KOPT-K1 (cell line): ENCODE results near the gene NSD2.

Experiments used
- H3K27ac ChIP-seq: fragments of 200-600 bp; sonication (generic); 2 replicates; pipeline ENCODE4 v1.5.1; 2016; ENCODE audit warnings: antibody characterized with exemption, mild to moderate bottlenecking, low read depth, low read length; ENCODE audit not compliant: poor library complexity, severe bottlenecking
- H3K36me3 ChIP-seq: fragments of 200-600 bp; sonication (generic); 2 replicates; pipeline ENCODE4 v1.5.1; 2017; ENCODE audit warnings: antibody characterized with exemption, mild to moderate bottlenecking, low read length, moderate library complexity; ENCODE audit not compliant: insufficient read depth
- H3K9me3 ChIP-seq: fragments of 200-600 bp; sonication (generic); 2 replicates; pipeline ENCODE4 v1.5.1; 2017; ENCODE audit warnings: antibody characterized with exemption, low read length, mild to moderate bottlenecking; ENCODE audit not compliant: insufficient read depth, poor library complexity, severe bottlenecking

NSD2 gene

DNA sequence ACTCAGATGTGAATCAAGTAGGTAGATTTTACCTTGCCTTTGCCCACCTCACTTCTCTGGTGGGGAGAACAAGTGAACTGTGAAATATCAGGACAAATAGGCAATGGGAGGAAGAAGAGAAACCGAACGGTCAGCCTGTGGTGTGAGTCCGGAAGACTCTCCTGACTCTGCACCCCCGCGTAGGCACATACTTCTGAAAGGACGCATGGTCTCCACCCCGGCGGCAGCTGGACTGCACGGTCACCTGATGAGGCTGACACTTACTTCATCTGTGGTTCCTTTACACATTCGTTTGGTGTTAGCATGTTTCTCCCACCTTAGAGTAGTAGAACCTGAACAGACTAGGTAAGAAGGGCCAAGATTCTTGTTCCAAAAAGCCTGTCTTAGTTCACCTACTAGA, 79.2 kb downstream of the NSD2 start:
- Histone ChIP-seq H3K9me3 (no peaks in the 10 kb centered on the region), H3K27ac (no peak overlapping the region), H3K36me3 (peaks cover 99% of the 10 kb centered on the region)

DNA sequence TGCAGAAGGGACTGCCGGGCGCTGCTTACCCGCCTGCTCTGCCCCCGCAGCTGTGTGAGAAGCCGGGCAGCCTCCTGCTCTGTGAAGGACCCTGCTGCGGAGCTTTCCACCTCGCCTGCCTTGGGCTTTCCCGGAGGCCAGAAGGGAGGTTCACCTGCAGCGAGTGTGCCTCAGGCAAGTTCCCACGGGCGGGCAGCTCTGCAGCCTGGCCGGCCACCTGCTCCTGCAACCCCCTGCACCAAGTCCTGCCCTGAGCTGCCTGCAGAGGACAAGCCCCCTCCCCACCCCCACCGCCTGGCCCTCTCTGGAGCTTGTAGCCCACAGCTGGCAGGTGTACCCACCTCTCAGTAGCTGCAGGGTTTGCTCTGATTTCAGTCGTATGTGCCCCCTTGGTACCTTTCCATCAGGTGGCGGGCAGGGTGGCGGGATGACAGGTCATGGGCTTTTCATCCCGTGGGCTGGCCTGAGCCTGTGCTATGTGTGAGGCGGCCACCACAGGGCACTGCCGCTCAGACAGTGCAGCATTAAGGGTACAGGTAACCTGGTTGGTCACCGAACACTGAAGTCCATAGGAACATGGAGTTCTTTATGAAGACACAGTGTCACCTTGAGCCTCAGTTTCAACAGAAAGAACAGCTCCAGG, 81.0 kb downstream of the NSD2 start:
- Histone ChIP-seq H3K36me3 (peaks cover 100% of the 10 kb centered on the region), H3K27ac (no peak overlapping the region)

DNA sequence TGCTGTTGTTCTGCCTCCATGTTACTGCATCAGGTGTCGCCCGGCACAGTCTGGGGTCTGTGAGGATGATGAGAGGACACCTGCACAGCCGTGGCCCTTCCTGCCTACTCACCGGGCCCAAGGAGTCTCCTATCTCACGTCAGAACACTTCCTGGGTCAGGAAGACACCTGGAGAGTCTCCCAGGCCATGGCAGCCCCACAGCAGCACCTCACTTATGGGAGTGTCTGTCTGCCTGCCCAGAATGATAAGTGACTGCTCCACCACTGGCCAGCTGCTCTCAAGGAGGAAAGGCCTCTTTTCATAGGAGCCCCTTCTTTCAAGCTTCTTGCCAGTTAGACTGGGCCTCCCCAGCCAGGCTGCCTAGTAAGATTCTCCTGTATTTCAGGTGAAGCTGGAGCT, 81.5 kb downstream of the NSD2 start:
- Histone ChIP-seq H3K27ac (no peak overlapping the region), H3K36me3 (peaks cover 100% of the 10 kb centered on the region), H3K9me3 (no peaks in the 10 kb centered on the region)

More for the DNA sequence above, 81.0 kb downstream of the NSD2 start:
- no peaks in the 10 kb centered on the region for H3K9me3 ChIP-seq

DNA sequence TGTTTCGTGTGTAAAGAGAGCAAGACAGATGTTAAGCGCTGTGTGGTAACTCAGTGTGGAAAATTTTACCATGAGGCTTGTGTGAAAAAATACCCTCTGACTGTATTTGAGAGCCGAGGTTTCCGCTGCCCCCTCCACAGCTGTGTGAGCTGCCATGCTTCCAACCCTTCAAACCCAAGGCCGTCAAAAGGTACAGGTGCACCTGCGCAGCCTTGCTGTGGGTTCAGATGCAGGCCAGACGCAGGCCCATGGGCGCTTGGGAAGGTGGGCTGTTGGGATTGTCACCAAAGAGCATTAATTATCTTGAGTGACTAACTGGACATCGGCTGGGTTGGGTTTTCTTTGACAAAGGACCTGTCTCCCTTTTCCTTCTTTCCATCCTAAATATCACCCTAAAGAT, 82.1 kb downstream of the NSD2 start:
- no peaks in the 10 kb centered on the region for H3K9me3 ChIP-seq
- H3K36me3 ChIP-seq, result peaks cover 100% of the 10 kb centered on the region

DNA sequence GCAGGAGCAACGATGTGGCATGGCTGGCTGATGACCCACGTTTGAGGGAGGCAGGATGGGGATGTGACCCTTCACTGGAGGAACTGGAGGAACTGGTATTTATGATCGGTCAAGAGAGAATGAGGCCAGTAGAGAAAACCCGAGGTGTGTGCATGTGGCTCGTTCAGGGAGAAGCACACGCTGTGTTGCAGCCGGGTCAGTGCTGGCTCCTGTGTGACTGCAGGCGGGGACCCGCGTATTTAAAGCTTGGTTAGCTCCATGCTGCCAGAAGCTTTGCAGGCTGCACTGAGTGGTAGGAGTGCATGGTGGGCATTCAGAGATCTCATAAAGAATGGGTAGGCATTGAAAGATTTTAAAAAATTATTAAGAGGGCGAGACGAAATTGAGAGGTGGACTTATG, 85.4 kb downstream of the NSD2 start:
- no peaks in the 10 kb centered on the region for H3K9me3 ChIP-seq
- H3K36me3 ChIP-seq, result peaks cover 100% of the 10 kb centered on the region
- no peak overlapping the region for H3K27ac ChIP-seq

More for the DNA sequence above, 82.1 kb downstream of the NSD2 start:
- H3K27ac ChIP-seq, result no peak overlapping the region

DNA sequence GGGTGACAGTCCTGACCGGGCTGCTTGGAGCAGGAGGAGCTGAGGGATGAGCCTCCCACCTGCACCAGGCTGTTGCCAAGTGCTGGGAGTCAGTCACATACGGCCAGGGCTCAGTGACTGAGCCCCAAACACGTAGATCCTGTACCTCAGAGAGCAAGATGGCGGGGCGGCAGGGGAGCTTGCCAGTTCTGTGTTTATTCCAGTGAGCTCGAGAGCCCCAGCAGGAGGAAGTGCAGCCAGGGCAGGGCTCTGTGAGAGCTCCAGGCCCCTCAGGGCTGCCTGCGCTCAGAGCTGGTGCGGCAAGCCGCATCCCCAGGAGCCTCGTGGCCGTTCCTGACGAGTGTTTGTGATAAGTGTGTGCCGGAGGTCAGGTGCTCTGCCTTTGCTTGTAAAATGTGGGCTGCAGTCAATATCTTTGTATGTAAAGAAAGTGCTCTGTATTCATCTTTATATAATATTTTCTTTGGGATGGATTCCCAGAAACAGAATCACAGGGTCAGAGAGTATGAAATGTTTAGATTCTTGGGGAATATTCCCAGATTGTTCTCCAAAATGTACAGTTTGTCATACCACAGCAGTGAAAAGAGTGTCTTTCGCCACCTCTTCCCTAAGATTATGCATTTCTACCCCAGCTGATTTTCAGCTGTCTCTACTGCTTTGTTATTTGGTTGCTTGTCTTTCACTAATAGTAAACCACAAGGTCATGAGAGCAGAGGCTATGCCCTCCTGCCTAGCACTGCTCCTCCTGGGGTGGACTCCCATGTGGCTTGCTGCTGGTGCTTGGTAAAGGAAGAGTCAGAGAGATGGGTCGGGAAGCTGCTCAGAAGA, 87.3 kb downstream of the NSD2 start:
- H3K36me3 ChIP-seq, result peaks cover 100% of the 10 kb centered on the region
- H3K9me3 ChIP-seq, result no peaks in the 10 kb centered on the region
- no peak overlapping the region for H3K27ac ChIP-seq

DNA sequence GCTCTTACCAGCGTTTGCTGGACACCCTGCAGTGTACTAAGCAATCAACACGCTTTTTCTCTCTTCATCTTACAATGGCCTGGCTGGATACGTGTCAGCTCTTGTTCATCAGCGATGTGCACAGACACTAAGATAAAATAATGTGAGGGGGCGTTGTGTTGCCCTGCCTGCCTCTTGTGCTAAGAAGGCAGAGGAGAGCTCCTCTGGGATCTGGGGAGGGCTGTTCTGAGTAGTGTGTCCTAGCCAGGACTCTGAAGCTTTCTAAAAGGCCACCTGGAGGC, 87.9 kb downstream of the NSD2 start:
- Histone ChIP-seq H3K27ac (no peak overlapping the region), H3K9me3 (no peaks in the 10 kb centered on the region), H3K36me3 (peaks cover 100% of the 10 kb centered on the region)

DNA sequence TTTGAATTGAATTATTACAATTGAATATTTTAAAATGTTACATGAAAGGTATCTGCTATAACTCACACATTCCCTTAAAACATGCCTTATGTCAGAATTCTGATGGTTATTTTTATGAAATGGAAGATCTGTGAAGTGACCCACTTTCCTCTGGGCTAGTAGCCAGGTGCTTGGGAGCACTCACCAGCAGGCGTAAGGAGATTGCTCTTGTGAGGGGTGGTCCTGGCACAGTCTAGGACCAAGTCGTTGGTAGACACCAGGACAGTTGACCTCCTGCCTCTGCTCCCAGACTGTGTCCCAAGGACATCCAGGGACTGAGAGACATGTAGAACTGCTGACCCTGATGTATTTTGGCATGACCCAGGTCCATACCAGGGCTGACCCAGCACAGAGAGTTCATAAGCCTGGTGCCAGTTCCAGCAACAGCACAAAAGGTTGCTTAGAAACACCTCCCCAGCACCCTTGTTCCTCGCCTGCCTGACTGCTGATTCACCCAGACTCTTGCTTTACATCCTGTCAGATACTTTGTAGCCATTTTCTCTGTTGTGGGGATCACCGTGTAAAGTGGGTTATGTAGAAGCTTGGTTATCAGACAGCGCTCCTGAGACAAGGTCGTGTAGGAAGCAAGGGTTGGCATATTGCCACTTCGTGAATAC, 89.1 kb downstream of the NSD2 start:
- no peak overlapping the region for H3K27ac ChIP-seq
- no peaks in the 10 kb centered on the region for H3K9me3 ChIP-seq
- peaks cover 100% of the 10 kb centered on the region for H3K36me3 ChIP-seq

DNA sequence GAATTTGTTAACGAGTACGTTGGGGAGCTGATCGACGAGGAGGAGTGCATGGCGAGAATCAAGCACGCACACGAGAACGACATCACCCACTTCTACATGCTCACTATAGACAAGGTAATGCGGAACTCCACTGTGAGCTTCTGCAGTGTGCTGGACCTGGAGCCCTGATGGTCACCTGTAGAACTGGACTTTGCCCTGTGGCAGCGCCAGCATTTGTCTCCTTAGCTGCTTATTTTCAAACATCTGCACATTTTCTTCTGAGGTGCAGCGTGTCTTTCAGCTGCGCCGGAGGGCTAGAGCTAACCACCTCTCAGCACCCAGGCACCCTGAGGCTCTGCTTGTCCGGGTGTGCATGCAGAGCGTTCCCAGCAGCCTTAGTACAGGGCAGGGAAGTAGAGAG, 89.8 kb downstream of the NSD2 start:
- no peak overlapping the region for H3K27ac ChIP-seq
- H3K9me3 ChIP-seq, result no peaks in the 10 kb centered on the region
- peaks cover 100% of the 10 kb centered on the region for H3K36me3 ChIP-seq

DNA sequence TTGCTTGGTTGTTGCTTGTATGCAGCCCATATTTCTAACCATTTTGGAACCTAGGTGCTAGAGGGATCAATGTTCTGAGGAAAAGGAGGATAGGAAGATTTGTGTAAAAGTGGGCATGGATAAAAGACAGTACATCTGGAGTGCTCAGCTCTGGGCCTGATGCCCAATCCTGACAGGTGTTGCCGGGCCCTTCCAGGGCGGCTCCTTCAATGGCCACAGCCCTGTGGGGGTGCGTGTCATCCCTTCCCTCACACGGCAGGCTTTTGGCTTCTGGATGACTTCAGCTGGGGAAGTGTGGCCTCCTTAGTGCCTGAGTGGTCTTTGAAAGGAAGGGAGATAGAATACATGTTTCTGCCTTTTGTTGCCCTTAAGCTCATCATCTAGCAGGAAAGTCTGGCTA, 90.4 kb downstream of the NSD2 start:
- H3K36me3 ChIP-seq, result peaks cover 100% of the 10 kb centered on the region
- no peak overlapping the region for H3K27ac ChIP-seq
- no peaks in the 10 kb centered on the region for H3K9me3 ChIP-seq

DNA sequence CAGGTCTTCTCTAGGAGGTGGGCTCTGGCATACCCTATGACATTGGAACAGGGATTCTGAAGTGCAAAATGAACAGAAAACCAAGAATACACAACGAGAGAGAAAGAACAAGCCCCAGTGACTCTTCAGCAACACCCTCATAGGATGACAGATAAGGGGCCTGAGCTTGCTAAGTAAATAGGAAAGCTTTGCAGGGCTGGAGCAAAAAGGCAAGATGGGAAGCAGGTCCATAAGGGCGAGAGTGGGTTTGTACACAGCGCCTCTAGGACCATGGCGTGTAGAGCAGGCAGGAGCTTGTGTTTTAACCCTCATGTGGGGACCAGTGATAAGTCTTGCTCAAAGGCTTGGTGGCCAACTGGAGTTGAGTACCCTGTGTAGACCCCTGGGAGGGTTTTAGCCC, 91.8 kb downstream of the NSD2 start:
- Histone ChIP-seq H3K36me3 (peaks cover 100% of the 10 kb centered on the region), H3K27ac (no peak overlapping the region), H3K9me3 (no peaks in the 10 kb centered on the region)

DNA sequence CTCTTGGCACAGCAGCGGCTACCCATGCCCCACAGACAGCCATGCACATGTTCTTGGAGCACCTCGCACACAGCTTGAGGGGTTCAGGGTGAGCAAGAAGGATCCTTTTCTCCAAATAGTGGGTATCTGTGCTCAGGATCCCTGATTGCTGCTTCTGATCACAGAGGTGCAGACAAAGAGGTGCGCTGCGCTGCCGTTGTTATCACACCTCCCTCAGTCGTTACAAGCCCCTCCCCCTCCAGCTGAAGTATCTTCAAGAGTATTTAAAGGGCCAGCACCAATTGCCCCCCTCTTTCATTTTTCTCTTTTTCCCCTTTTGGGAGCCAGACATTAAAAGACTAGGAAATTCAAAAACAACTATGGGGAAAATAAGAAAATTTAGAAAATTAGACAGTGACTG, 93.2 kb downstream of the NSD2 start:
- Histone ChIP-seq H3K27ac (no peak overlapping the region), H3K36me3 (peaks cover 100% of the 10 kb centered on the region), H3K9me3 (no peaks in the 10 kb centered on the region)

DNA sequence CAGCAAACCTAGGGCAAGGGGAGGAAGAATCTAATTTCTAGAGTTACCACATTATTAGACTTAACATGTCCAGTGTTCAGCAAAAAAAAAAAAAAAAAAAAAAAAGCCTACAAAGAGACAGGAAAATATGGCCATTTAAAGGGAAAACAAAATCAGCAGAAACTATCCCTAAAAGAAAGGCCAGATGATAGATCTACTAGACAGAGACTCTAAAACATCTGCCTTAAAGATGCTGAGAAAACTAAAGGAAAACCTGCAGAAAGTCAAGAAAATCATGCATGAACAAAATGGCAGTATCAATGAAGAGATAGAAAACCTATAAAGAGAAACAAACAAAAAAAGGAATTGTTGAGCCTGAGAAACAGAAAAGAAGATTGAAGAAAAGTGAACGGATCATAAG, 93.8 kb downstream of the NSD2 start:
- peaks cover 100% of the 10 kb centered on the region for H3K36me3 ChIP-seq
- H3K9me3 ChIP-seq, result no peaks in the 10 kb centered on the region
- H3K27ac ChIP-seq, result no peak overlapping the region

DNA sequence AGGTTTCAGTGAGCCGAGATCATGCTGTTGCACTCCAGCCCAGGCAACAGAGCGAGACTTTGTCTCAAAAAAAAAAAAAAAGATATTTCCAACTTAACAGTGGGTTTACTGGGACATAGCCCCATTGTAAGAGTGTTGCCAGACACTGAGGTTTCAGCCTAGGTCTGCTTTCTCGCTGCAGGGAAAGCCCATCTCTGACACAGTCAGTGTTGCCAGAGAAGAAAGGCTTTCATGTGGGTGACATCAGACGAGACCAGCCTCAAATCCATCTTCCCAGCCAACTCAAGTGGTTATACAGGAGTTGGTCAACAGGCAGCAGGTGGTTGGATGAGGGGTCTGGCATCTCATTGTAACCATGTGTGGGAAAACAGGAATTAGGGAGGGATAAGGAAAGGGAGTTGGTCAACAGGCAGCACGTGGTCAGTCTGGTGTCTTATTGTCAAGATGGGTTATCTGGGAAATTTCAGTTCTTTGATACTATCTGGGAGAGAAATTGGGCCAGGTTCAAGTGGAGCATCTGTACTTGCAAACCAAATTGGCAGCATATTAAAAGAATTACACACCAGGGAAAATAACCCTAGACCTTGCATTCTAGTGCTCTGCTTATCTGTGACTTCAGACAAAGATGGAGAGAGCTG, 96.4 kb downstream of the NSD2 start:
- Histone ChIP-seq H3K27ac (no peak overlapping the region), H3K36me3 (peaks cover 100% of the 10 kb centered on the region), H3K9me3 (no peaks in the 10 kb centered on the region)

DNA sequence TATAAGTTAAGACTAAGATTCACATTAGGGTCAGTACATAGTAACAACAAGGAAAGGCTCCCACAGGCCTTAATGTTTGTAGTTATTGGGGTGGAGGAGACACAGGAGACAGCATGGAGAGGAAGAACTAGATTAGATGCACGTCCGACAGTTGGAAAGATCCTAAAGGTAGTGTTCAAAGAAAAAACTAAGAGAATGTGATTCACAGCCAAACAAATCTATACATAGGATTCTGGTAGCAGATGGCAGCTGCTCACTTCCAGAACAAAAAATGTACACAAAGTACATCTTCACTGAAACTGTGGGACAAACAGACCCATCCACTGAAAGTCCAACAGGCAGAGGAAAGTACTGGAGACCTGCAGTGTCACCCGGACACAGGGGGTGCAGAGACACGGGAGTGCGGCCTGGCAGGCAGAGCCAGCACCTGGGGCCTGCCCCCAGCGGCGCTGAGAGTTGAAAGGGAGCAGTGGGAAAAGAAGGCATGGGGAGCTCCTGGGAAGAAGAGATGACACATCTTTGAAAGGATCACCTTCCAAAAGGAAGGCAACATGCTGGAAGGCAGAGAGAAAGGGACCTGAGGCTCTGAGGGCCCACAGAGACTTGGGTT, 97.6 kb downstream of the NSD2 start:
- Histone ChIP-seq H3K36me3 (peaks cover 100% of the 10 kb centered on the region), H3K27ac (no peak overlapping the region), H3K9me3 (no peaks in the 10 kb centered on the region)
